Measurements from ENCODE around the gene CSRNP3.

The CSRNP3 gene

DNA sequence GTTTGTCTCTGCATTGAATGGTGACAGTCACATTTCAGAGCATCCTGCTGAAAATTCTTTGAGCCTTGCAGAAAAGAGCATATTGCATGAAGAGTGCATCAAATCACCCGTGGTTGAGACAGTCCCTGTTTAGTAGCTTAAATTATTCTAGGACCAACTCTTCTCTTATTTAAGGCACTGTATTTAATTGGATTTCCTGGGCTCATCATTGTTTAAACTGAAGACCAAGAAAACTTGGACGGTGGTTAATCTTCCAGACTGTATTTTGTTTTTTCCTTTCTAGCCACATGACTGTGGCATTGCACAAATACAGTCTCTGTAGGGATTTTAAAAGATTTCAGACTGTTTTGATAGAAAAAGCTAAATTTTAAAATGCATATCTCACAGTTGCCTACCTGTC is 210.1 kb downstream of the CSRNP3 start:
- no peak for DNase-seq (ENCODE audit: low read depth, low spot score)

DNA sequence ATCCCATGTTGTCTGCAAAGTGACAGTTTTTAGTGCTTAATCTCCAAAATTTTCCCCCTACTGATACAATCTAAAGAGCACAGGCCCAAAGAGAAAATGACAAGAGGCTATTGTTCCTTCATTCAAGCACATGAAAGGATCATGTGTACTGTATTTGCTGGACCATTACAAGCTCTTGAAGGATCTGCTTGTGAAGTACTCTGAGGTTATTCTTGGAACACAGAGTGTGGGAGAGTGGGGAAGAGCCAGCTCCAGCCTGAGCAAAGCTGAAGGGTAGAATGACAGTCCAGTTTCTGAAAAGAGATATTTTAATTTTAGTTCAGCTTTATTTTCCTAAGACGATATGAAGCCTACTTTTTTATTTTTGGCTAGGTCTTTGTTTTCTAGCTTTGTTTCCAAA is 212.3 kb downstream of the CSRNP3 start:
- DNase-seq (ENCODE audit: low read depth, low spot score) = no peak

DNA sequence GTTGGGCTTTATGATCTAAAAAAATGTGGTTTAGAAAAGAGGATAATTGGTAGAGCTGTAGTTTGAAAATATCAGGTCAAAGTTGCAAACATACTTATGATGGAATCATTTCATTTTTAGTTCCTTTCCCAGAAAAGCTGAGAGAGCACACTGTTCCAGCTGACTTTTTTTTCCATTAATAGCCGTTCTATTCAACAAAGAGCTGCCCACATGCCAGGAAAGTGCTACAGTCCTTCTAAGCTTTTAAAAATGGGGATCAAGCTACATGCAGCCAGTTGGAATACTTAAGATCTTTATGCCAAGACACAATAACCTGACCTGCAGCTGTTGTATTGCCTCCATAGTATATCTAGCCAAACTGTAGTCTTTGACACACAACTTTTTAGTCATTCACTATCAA is 213.0 kb downstream of the CSRNP3 start:
- no peak for DNase-seq (ENCODE audit: low read depth, low spot score)

DNA sequence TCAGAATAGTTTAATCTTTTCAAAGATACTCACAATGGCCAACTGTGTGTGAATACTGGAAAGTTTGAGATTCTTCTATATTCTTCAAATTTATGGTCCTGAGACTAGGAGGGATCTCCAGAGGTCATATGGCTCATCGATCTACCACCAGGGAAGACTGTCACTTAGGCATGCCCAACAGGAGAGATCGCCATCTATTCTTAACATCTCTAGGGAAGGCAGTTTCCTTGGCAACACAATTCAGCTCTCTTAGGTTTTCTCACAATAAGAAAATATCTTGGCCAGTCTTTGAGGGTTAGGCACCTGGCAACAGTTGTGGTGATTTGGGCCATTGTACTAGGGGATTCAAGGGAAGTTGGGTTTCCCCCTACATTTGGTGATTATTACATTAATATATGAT is 217.3 kb downstream of the CSRNP3 start:
- DNase-seq (ENCODE audit: low read depth, low spot score) = no peak

DNA sequence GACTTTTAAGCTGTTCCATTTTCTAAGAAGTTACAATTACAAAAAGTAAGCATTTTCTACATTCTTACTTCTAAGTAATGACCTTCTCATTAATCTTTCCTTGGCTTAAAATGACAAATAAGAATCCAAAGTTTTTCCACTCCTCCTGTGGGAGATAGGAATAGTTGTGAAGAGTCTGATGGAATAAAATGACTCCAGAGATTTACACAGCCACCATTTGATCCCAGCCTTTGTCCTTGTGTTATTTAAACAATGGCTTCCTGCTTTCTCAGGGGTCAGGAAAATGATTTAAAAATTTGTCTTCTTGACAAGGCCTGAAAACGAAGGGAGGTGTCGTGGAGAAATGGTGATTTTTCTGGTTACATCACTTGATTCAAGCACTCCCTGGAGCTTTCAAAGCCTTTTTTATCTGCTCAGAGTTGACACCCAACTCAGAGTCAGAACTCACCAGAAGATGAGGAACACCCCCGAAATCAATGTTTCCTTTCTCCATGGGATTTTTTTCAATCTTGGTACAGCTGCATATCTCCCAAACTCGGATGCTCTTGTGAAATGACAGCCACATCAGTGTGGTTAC is 218.0 kb downstream of the CSRNP3 start:
- DNase-seq (ENCODE audit: low read depth, low spot score) = no peak

DNA sequence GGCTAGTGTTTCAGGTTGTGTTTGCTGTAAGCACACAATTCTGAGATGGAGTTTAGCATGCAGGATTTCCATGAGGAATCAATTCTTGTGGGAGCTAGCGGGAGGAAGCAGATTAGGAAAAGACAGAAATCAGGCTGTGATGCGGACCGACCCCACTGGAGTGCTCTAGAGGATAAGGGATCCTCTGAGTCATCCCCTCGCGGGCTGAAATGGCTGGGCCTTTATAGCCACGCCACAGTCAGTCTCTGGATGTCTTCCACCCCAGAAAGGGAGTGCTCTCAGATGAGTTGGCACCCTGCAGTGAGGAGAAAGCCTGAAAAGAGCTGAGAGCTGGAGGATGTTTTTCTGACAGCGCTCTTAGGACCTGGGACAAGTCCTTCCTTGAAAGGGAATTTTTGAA is 222.1 kb downstream of the CSRNP3 start:
- DNase-seq (ENCODE audit: low read depth, low spot score) = peak; percentile 64

DNA sequence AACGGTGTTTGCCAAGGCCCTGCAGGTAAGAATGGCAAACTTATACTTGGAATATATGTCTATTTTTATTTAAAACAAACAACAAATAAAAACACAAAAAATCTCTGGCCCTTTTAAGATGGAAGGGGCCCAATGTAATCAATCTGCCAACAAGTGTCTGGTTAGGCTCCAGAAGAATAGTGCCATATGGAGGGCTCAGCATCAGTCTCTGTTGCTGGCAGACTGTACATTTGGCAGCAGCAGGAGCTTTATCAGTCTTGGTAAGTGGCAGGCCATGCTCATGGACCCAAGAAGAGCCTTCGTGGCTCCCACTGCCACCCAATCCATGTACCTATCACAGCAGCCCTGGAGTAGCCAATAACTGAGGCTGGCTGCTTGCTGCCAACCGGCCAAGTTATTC is 223.4 kb downstream of the CSRNP3 start:
- DNase-seq (ENCODE audit: low read depth, low spot score) = no peak

DNA sequence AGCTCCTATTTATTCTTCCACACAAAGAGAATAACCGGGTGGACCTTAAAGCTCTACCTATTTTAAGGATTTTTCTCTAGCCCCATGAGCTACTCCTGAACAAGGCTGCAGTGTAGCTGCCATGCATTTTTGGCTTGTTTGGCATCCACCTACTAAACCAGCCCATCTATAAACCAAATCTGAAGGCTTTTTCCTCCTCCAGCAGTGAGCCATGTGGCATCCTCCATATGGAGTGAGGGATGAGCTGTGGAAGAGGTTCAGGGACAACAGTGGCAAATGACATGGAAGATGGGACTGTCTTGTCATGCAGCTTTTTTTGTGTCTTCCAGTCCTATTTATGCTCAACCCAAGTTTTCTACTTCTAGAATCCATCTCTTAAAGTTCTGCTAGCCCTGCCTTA is 224.3 kb downstream of the CSRNP3 start:
- DNase-seq (ENCODE audit: low read depth, low spot score) = no peak

DNA sequence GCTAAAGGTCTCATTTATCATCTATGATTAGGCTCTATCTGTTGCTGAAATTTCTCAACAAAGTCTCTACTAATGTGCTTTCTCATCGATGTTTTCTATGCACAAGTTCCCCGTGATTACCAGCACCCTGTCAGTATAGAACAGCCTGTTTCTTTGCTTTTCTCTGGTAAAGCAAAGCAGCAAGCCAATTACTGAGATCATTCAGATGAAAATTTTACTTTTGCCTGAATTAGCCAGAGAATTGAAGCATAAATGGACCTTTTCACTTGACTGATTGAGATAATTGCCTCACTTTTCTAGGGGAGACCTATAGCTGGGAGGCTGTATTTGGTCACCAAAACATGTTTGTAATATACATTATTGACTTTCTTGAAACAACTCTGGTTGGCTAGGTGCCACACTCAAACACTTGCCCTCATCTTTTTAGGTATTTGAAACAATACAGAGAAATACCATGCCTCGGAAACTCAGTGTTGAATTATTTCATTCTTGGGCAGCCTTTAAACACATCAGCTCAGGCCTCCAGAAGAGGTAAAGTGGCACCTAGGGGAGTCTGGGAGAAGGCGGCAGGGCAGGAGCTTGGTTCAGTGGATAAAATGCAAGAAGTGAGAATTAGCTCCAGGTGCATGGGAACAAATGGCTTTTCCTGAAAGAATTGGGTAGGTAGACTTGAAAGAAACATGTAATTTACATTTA is 228.4 kb downstream of the CSRNP3 start:
- no peak for DNase-seq (ENCODE audit: low read depth, low spot score)

DNA sequence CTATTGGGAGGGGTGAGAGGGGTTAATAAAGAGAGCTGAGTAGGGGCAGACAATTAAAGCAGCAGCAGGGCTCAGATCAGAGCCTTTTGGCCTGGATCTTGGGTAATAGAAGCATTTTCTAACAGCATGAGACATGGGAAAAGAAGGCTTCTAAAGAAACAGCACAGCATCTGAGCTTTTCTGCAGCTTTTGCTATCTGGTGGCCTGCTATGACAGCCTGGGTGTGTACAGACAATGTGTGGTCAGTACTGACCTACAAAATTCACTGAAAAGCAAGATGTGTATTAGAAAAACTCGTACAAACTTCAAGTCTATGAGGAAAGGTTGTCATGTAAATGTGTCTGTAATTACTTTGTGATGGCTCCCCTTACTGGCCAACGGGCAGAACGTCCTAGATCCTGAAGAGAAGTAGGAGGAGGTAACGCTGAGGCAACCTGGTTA is 229.0 kb downstream of the CSRNP3 start:
- peak; percentile 45 for DNase-seq (ENCODE audit: low read depth, low spot score)

DNA sequence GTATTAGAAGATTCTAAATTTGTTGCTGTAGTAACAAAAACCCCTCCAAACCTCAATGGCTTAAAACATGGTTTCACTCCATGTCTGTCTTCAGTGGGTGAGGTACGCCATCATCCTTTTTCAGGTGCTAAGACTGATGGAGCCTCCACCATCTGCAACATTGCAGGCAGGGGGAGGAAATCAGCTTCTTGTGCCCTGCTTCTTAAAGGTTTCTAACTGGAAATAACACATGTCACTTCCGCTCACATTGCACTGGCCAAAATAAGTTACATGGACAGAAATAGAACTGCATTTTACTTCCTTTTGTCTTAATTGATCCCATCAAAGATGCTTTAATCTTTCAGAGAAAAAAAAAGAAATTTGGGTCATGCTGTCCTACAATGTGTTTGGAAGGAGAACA is 230.4 kb downstream of the CSRNP3 start:
- DNase-seq (ENCODE audit: low read depth, low spot score) = no peak

DNA sequence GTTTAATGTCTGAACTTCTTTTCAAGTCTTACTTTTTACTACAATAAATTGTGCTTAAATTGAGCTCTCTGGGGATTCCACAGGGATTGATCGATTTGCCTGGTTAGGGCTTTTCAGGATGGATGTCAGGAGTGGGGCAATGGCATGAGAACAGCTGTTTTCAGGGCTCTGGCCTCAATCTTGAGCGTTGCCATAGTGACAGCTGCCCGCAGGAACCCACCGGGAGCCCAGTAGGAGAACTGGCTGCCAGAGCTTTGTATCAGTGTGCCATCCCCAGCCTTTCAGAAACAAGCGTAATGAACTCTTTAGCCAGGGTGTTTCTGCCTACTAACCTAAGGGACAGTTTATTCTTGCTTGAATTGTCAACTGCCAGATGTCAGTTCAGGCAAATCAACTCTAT is 231.0 kb downstream of the CSRNP3 start:
- peak; percentile 3 for DNase-seq (ENCODE audit: low read depth, low spot score)

DNA sequence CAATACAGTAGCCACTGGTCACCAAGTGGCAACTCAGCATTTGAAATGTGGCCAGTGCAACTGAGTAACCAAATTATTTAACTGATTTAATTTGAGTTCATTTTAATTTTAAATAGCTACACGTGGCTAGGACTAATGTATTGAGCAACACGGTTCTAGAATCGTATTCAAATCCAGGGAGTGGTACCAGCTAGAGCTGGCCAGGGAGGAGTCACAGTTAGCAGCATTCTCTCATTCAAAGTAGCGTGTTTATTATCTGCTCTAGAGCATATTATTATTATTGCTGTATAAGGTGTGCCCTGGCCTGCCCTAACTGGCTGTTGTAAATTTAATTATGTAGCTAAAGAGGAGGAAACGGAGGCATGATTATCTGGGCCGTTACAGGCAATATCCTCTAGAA is 231.6 kb downstream of the CSRNP3 start:
- no peak for DNase-seq (ENCODE audit: low read depth, low spot score)

DNA sequence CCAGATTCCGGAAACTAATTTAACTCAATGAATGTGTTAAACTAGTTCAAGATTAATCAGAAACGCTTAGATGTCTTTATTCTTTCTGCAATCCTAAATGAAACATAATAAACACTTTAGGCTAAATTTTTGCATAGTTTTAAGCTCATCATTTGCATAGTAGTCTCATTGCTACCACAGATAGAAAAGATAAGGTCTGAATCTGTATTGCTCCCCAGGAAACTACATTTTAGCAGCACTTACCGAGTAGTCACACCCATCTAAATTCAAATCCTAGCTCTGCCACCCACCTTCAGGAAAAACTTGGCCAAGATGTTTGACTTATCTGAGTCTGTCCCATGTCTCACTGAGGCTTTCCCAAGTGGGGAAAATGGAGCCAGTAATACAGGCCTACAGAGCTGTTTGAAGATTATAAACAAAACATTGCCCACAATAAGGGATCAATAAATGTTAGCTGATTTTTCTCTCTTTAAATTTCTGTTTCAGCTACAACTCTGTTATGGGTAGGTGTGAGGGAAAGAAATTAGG is 237.5 kb downstream of the CSRNP3 start:
- DNase-seq (ENCODE audit: low read depth, low spot score) = no peak

DNA sequence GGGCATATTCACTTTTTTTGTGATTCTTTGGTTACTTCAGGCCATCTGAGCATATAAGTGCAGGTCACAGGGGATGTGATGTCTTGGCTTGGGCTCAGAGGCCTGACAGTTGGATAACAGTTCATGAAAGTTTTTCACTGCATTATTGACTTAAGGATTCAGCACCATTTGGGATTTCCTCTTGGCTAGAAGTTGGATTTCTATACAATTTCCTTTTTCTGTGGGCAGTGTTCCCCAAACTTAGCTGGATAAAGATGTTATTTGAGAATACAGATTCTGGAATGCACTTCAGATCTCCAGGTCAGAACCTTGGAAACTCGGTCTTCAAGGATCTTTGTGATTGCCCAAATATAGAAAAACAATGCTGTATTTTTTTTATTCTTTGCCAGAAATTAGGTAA is 246.6 kb downstream of the CSRNP3 start:
- no peak for DNase-seq (ENCODE audit: low read depth, low spot score)

DNA sequence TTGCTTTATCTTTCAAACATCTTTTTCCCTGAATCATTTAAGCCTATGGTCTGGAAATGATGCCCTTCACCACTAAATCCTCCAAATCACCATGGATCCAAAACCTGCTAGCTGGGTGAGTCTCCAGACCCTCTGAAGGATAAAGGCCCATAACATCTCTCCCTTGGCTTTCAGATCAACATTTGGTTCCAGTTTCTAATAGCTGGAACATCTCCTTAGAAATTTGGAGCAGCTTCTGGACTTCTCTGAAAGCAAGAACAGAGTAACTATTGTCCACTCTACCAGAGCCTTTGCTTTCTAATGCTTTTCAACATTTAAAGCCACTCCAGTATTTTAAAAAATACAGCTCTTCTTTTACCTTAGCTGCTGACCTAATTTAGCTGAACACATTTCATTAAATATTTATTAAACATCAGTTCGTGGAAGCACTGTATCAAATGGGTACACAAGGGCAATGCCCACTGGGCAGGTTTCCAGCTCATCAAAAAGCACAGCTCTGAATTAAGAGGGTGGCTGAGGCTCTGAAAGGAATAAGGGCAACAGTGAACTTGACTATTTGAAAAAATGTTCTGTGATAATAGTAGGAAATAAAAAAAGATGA is 249.2 kb downstream of the CSRNP3 start:
- DNase-seq (ENCODE audit: low read depth, low spot score) = no peak

DNA sequence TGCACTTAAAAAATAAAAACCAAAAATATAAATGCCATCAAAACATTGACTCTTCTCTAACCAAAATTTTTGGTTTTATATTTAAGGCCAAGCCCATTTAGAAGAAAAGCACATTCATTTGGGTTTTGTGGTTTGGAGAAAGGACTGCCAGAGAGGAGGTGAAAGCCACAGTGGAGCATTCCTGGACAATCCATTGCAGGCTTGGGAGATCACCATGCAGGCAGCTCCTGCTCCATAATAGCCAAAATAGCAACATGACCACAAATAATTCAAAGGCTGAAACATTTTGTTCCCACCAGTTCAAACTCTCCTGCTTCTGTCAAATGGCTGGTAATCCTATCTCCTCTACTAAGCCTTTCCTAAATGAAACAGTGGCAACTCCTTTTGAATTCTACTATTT is 251.0 kb downstream of the CSRNP3 start:
- no peak for DNase-seq (ENCODE audit: low read depth, low spot score)

DNA sequence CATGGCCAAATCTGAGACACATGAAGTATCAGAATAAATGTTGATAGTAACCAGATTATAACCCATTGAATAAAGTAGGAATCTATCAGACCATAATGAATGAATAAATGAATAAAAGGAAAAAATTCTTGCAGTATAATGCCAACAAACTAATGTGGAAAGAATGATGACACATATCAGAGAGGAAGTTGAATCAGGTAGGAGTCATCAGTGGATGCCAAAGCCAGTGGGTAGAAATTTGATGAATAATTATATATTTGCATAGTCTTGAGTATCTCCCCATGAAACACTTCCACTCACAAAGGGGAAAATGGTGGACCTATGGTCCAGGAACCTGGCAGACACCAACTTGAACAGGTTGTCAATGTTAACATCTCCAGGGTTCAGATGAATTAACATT is 255.9 kb downstream of the CSRNP3 start:
- no peak for DNase-seq (ENCODE audit: low read depth, low spot score)
